Upper lobe of left lung (tissue), 6 donors: ENCODE data around the gene KSR2. TPM values are rescaled to one million over a fixed set of nuclear protein-coding genes. Genes with fewer than 3 reads are reported as not detected.

Experiments
- ATAC-seq, 2 donors: fragments of 200-7000 bp; cut with Tn5 transposase; one replicate each; pipeline ENCODE4 v1.9.1; 2022; ENCODE audit warnings: mild to moderate bottlenecking in 2 of 2, moderate library complexity in 2 of 2; ENCODE audit not compliant: low FRiP score in 2 of 2
- DNase-seq, 2 donors: peaks; one replicate each; pipeline ENCODE4 v3.0.0-alpha.2; 2019 to 2020
- H3K27ac ChIP-seq, 4 donors: fragments of 200-600 bp; sonication (generic); one replicate each; pipeline ENCODE4 v1.5.1; 2016 to 2019
- H3K27me3 ChIP-seq, 4 donors: fragments of 200-600 bp; sonication (generic); one replicate each; pipeline ENCODE4 v1.5.1; 2017 to 2019
- H3K36me3 ChIP-seq, 4 donors: fragments of 200-600 bp; sonication (generic); one replicate each; pipeline ENCODE4 v1.5.1; 2016 to 2019
- H3K4me1 ChIP-seq, 4 donors: fragments of 200-600 bp; sonication (generic); one replicate each; pipeline ENCODE4 v1.5.1; 2018 to 2019
- H3K4me3 ChIP-seq, 4 donors: fragments of 200-600 bp; sonication (generic); one replicate each; pipeline ENCODE4 v1.5.1; 2017 to 2019; ENCODE audit warnings: mild to moderate bottlenecking in 2 of 4, moderate library complexity in 1 of 4
- H3K9me3 ChIP-seq, 4 donors: fragments of 200-600 bp; sonication (generic); one replicate each; pipeline ENCODE4 v1.5.1; 2018 to 2019
- CTCF ChIP-seq, 6 experiments: fragments of 450-650 bp in 4 of 6; fragments of 200-600 bp in 2 of 6; sonication (generic) in 2 of 6; IDR thresholded peaks; one replicate each; pipeline ENCODE4 v1.5.1; 2016 to 2019; ENCODE audit warnings: antibody characterized with exemption in 6 of 6
- EP300 ChIP-seq, 4 donors: sonication (generic); formaldehyde crosslinking; IDR thresholded peaks; one replicate each; pipeline ENCODE4 v1.5.1; 2017; ENCODE audit warnings: antibody characterized with exemption in 4 of 4, control low read depth in 2 of 4
- POLR2A ChIP-seq, 4 donors: fragments of 450-650 bp; IDR thresholded peaks; one replicate each; pipeline ENCODE4 v1.5.1; 2016 to 2017; ENCODE audit warnings: antibody characterized with exemption in 4 of 4, mild to moderate bottlenecking in 2 of 4
- POLR2AphosphoS5 ChIP-seq, 2 donors: sonication (generic); formaldehyde crosslinking; IDR thresholded peaks; one replicate each; pipeline ENCODE4 v1.5.1; 2017; ENCODE audit warnings: antibody characterized with exemption in 2 of 2
- WGBS, 2 donors: methylation state at CpG; one replicate each; pipeline ENCODE4 v1.1.5; 2017 to 2018; 5-methylcytosine and 5-hydroxymethylcytosine counted together
- total RNA-seq, 6 donors: library from RNA; depleted of rRNA in 4 of 6; stranded (reverse); fragments of >200 nt in 4 of 6; gene quantifications; one replicate each; pipeline versions ENCODE4 v1.1.0 to v1.2.1, GENCODE V29; 2016 to 2021
- donor health status: DM: no; HTN: no; CAD: no; lungs with moderate emphysema.
- donor health status: DM: no; HTN: yes; CAD: no; lungs with severe emphysema.

The KSR2 gene
- total RNA-seq, 6 donors from 2014 or later: 0.30 to 3.2 (median 0.85) TPM

- no peaks in the 10 kb centered on the region for H3K36me3 ChIP-seq
- no peak for ATAC-seq
- no peaks in the 10 kb centered on the region for H3K27me3 ChIP-seq
- H3K4me3 ChIP-seq: no peak overlapping the region
- DNase-seq: no peak
- 88 to 96% methylated on average over 4 of the region's 4 CpGs for WGBS, 2 donors
- H3K27ac ChIP-seq: no peak overlapping the region
- H3K4me1 ChIP-seq: no peaks in the 10 kb centered on the region
- TF ChIP-seq POLR2AphosphoS5 (IDR thresholded peaks at IDR 0.05) (no peak), CTCF (IDR thresholded peaks at IDR 0.05) (no peak), EP300 (IDR thresholded peaks at IDR 0.05) (no peak)
- no peaks in the 10 kb centered on the region for H3K9me3 ChIP-seq
Observed at GRCh38 chr12:117792471-117792870, 176.3 kb downstream of the KSR2 start.

- no peak for ATAC-seq
- no peak for TF ChIP-seq POLR2AphosphoS5 (IDR thresholded peaks at IDR 0.05)
- no peak for TF ChIP-seq EP300 (IDR thresholded peaks at IDR 0.05)
- no peak for TF ChIP-seq CTCF (IDR thresholded peaks at IDR 0.05)
- TF ChIP-seq POLR2A (IDR thresholded peaks at IDR 0.05): no peak
Observed at GRCh38 chr12:117790948-117791347, 177.8 kb downstream of the KSR2 start.

GRCh38 chr12:117790198-117790597 is 178.6 kb downstream of the KSR2 start:
- H3K4me3 ChIP-seq: no peak overlapping the region
- DNase-seq (no peak), ATAC-seq (no peak)
- H3K36me3 ChIP-seq: no peaks in the 10 kb centered on the region
- TF ChIP-seq POLR2AphosphoS5 (IDR thresholded peaks at IDR 0.05) (no peak), EP300 (IDR thresholded peaks at IDR 0.05) (no peak), POLR2A (IDR thresholded peaks at IDR 0.05) (no peak), CTCF (IDR thresholded peaks at IDR 0.05) (no peak)
- H3K27ac ChIP-seq: no peak overlapping the region
- WGBS, 2 donors: 43 to 56% methylated on average over 2 of the region's 2 CpGs
- H3K9me3 ChIP-seq: no peaks in the 10 kb centered on the region
- no peaks in the 10 kb centered on the region for H3K4me1 ChIP-seq
- no peaks in the 10 kb centered on the region for H3K27me3 ChIP-seq

More at GRCh38 chr12:117790948-117791347, 177.8 kb downstream of the KSR2 start:
- H3K36me3 ChIP-seq: no peaks in the 10 kb centered on the region
- DNase-seq: no peak
- no peak overlapping the region for H3K4me3 ChIP-seq
- H3K9me3 ChIP-seq: no peaks in the 10 kb centered on the region
- no peaks in the 10 kb centered on the region for H3K4me1 ChIP-seq
- H3K27ac ChIP-seq: no peak overlapping the region
- H3K27me3 ChIP-seq: no peaks in the 10 kb centered on the region
- WGBS, 2 donors: 55 to 68% methylated on average over 2 of the region's 2 CpGs

- no peaks in the 10 kb centered on the region for H3K27me3 ChIP-seq
Observed at GRCh38 chr12:117789195-117789912, 179.4 kb downstream of the KSR2 start.

More at GRCh38 chr12:117789195-117789912, 179.4 kb downstream of the KSR2 start:
- Histone ChIP-seq H3K9me3 (no peaks in the 10 kb centered on the region), H3K4me1 (no peaks in the 10 kb centered on the region), H3K4me3 (no peak overlapping the region), H3K27ac (no peak overlapping the region), H3K36me3 (no peaks in the 10 kb centered on the region)
- DNase-seq (no peak), ATAC-seq (no peak)
- 45 to 52% methylated on average over 7 of the region's 7 CpGs for WGBS, 2 donors
- no peak for TF ChIP-seq POLR2A (IDR thresholded peaks at IDR 0.05)
- no peak for TF ChIP-seq POLR2AphosphoS5 (IDR thresholded peaks at IDR 0.05)
- no peak for TF ChIP-seq CTCF (IDR thresholded peaks at IDR 0.05)
- no peak for TF ChIP-seq EP300 (IDR thresholded peaks at IDR 0.05)
